Measurements from ENCODE around the gene ZNF160.

The ZNF160 gene

GRCh38 chr19:53076984-53077383 lies 26.2 kb downstream of the ZNF160 start:
- Histone ChIP-seq H4K20me1 (ENCODE audit: low read depth, low read length) (no peaks in the 10 kb centered on the region), H3K9ac (ENCODE audit: low read length) (no peak overlapping the region), H3K9me3 (ENCODE audit: insufficient read depth, low read length) (no peaks in the 10 kb centered on the region), H3K27ac (ENCODE audit: low read depth, low read length) (no peak overlapping the region), H3K4me3 (ENCODE audit: insufficient read depth, low read length, poor library complexity, severe bottlenecking) (no peak overlapping the region), H3K9me2 (replicated peaks; ENCODE audit: insufficient read depth, low read length) (no peaks in the 10 kb centered on the region), H3K79me2 (ENCODE audit: insufficient read depth, low read length) (no peaks in the 10 kb centered on the region; the same call in 1 of the 2 replicates), H3K27me3 (ENCODE audit: low read length) (no peaks in the 10 kb centered on the region), H3F3A (ENCODE audit: insufficient read depth) (no peaks in the 10 kb centered on the region), H3K4me2 (ENCODE audit: low read depth, low read length, poor library complexity, severe bottlenecking) (no peak overlapping the region), H2AFZ (ENCODE audit: low read depth, low read length, severe bottlenecking) (no peak overlapping the region), H3K36me3 (ENCODE audit: low read length) (peaks cover 30% of the 10 kb centered on the region)
- TF ChIP-seq CTCF (IDR thresholded peaks at IDR 0.05; ENCODE audit: insufficient read depth, low read length, poor library complexity, severe bottlenecking) (peak; percentile 61), EZH2phosphoT487 (conservative IDR thresholded peaks at IDR 0.05; ENCODE audit: low read length) (no peak)

GRCh38 chr19:53068834-53069233 lies 34.4 kb downstream of the ZNF160 start:
- no peak overlapping the region for H3K4me2 ChIP-seq (ENCODE audit: low read depth, low read length, poor library complexity, severe bottlenecking)
- no peak overlapping the region for H3K4me3 ChIP-seq (ENCODE audit: insufficient read depth, low read length, poor library complexity, severe bottlenecking)
- no peak overlapping the region for H3K27ac ChIP-seq (ENCODE audit: low read depth, low read length)
- H3F3A ChIP-seq (ENCODE audit: insufficient read depth) = no peaks in the 10 kb centered on the region
- no peaks in the 10 kb centered on the region for H3K79me2 ChIP-seq (ENCODE audit: insufficient read depth, low read length)
- H3K9ac ChIP-seq (ENCODE audit: low read length) = no peak overlapping the region
- TF ChIP-seq CTCF (IDR thresholded peaks at IDR 0.05; ENCODE audit: insufficient read depth, low read length, poor library complexity, severe bottlenecking) = no peak
- TF ChIP-seq EZH2phosphoT487 (conservative IDR thresholded peaks at IDR 0.05; ENCODE audit: low read length) = no peak
- H3K9me3 ChIP-seq (ENCODE audit: insufficient read depth, low read length) = peaks cover 24% of the 10 kb centered on the region; the same call in 1 of the 2 replicates
- no peak overlapping the region for H2AFZ ChIP-seq (ENCODE audit: low read depth, low read length, severe bottlenecking)
- H3K9me2 ChIP-seq (replicated peaks; ENCODE audit: insufficient read depth, low read length) = no peaks in the 10 kb centered on the region
- H3K27me3 ChIP-seq (ENCODE audit: low read length) = no peaks in the 10 kb centered on the region
- peaks cover 62% of the 10 kb centered on the region for H3K36me3 ChIP-seq (ENCODE audit: low read length)
- no peaks in the 10 kb centered on the region for H4K20me1 ChIP-seq (ENCODE audit: low read depth, low read length)

GRCh38 chr19:53068199-53068598 lies 35.0 kb downstream of the ZNF160 start:
- Histone ChIP-seq H3K9me2 (replicated peaks; ENCODE audit: insufficient read depth, low read length) (no peaks in the 10 kb centered on the region), H3K9ac (ENCODE audit: low read length) (no peak overlapping the region), H3F3A (ENCODE audit: insufficient read depth) (no peaks in the 10 kb centered on the region), H3K4me3 (ENCODE audit: insufficient read depth, low read length, poor library complexity, severe bottlenecking) (no peak overlapping the region), H3K79me2 (ENCODE audit: insufficient read depth, low read length) (no peaks in the 10 kb centered on the region), H4K20me1 (ENCODE audit: low read depth, low read length) (no peaks in the 10 kb centered on the region), H3K9me3 (ENCODE audit: insufficient read depth, low read length) (peaks cover 24% of the 10 kb centered on the region; the same call in 1 of the 2 replicates), H3K36me3 (ENCODE audit: low read length) (peaks cover 60% of the 10 kb centered on the region), H3K27me3 (ENCODE audit: low read length) (no peaks in the 10 kb centered on the region), H2AFZ (ENCODE audit: low read depth, low read length, severe bottlenecking) (no peak overlapping the region), H3K4me2 (ENCODE audit: low read depth, low read length, poor library complexity, severe bottlenecking) (no peak overlapping the region), H3K27ac (ENCODE audit: low read depth, low read length) (no peak overlapping the region)
- TF ChIP-seq CTCF (IDR thresholded peaks at IDR 0.05; ENCODE audit: insufficient read depth, low read length, poor library complexity, severe bottlenecking) = no peak
- TF ChIP-seq EZH2phosphoT487 (conservative IDR thresholded peaks at IDR 0.05; ENCODE audit: low read length) = no peak

Data from SU-DHL-6 (cell line).